GM21717 (cell line): ENCODE measurements around the gene ZNF423.
"Not testable (repeated sequence)": the region's sequence is repeated elsewhere in the genome, so short reads cannot be mapped to it uniquely, and the experiment has no call there.

ENCODE experiments used
- ATAC-seq: cut with Tn5 transposase; IDR thresholded peaks from one replicate; pipeline ENCODE4 v1.9.1; 2021; ENCODE audit warnings: mild to moderate bottlenecking, moderate library complexity; ENCODE audit not compliant: unreplicated experiment

ZNF423 gene

DNA sequence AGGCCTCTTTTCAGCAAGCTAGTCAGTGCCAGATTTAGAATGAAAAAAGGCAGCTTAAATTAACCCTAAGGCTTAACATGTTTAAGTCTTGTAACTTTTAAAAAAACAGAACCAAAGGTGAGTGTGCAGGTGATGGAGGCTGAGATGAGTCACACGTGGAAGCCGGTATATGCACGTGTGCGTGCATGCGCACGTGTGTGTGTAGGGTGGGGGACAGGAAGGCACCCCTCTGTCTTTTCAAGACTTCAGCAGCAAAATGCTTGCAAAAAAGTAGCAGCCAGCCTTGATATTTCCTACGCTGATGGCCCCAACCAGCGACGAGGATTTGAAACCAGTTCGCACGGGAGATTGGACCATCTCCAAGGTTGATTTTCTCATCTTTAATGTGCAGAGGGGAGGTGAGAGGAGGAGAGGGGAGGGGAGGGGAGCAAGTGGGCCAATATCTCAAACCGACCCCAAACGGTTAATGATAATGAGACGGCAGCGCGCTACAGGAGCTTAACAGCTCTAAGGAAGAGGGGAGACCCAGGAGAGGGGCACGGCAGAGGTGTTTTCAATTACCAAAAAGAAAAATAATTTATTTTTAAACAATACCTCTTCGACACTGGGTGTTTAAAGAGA lies 154.7 kb downstream of the ZNF423 start:
- no peak for ATAC-seq

DNA sequence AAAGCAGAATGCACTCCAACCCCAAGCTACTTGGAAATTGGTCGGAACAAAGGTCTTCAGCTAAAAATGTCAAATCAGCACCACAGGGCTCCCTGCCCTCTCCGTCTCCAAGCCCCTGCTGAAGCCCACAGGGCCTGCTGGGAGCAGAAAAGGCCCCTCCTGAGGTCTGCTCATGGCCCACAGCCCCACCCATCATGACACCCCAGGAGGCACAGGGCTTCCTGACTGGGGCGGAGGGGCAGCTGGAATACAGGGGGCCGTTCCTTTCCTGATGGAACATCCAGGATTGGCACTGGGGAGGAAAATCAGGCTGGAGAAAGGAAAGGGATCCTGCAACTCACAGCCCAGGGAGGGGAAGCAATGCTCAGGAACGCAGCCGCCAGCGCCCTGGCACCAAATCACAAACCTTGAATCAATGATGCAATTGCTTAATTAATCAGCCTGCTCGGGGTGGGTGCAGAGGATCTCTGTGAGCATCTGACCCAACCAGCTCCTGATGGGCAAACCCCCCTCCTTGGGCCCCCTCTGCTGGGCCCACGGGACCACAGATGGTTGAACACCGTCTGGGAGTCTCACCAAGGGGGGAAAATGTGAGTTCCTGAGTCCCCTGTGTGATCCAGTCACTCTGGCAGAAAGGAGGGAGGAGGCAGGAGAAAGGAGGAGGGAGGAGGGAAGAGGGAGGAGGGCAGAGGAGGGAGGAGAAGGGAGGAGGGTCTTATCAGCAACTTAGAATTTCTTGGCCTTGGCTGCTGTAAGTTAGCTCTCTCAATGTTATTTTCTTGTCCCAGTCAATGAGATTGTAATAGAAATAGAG lies 155.5 kb downstream of the ZNF423 start:
- no peak for ATAC-seq

DNA sequence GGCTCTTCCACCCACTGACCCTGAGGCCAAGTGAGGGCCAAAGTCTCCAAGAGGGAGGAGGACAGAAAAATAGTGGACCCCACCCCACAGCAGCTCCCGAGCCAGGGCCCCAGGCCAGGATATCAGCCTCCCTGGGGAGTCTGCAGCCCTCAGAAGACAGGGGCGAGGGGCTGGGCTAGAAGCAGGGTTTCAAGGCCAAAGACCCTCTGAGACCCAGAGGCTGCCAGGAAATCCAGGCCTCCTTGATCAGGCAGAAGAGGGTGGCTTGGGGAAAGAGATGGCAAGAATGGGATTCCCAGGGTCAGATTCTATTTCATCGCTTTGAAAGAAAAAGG lies 156.1 kb downstream of the ZNF423 start:
- ATAC-seq, result no peak

DNA sequence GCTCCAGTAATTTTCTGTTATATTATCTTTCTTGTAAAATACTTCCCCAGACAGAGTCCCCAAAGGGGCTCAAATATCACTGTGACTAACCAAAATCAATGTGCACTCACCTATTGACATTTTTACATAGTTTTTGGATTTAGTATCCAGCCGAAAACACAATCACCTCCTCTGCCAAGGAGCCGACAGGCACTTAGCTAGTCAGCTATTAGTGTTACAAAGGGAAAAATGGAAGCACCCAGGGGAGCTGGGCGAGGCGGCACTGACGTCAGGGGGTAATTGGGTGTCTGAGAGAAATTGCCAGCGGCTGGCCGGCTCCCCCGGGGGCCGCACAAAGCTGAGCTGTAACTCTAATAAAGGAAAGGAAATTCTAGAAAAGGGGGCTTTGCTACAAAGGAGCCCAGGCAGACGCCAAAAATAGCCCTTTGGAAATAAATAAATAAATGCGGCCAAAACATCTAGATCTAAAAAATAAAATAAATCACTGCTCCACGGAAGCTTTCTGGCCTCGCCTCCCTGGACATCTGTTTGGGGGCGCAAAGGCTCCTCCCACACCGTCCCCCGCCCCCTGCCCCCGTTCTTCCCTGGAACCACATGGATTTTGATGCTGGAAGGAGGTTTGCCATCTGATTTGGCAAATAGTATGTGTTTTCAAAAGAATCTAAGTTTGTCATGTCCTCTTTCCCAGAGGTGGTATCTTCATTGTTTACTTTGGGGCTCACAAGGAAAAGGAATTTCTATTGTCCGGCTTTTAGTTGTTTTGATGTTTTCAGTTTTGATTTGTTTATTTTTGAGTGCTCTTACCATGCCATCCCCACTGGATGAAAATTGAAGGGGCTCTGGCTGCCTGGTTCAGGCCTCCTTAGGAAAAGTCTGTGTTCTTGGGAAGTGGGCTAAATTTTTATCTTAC lies 156.7 kb downstream of the ZNF423 start:
- ATAC-seq, result no peak

DNA sequence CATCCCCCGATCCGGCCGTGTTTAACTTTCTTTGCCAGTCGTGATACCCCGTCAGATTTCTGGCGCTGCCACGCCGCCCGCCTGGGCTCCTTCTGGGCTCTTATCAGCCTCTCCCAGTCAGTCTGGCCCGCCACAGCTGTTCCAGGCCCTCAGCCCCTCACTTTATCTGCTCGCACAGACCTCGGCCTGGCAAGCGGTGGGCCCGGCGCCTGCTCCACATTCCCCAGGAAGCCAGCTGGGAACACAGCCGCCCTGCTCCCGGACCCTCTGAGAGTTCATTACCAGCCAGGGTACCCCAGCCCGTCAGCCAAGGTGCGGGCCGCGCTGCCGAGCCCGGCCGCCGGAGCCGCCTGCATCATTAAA lies 157.5 kb downstream of the ZNF423 start:
- no peak for ATAC-seq

DNA sequence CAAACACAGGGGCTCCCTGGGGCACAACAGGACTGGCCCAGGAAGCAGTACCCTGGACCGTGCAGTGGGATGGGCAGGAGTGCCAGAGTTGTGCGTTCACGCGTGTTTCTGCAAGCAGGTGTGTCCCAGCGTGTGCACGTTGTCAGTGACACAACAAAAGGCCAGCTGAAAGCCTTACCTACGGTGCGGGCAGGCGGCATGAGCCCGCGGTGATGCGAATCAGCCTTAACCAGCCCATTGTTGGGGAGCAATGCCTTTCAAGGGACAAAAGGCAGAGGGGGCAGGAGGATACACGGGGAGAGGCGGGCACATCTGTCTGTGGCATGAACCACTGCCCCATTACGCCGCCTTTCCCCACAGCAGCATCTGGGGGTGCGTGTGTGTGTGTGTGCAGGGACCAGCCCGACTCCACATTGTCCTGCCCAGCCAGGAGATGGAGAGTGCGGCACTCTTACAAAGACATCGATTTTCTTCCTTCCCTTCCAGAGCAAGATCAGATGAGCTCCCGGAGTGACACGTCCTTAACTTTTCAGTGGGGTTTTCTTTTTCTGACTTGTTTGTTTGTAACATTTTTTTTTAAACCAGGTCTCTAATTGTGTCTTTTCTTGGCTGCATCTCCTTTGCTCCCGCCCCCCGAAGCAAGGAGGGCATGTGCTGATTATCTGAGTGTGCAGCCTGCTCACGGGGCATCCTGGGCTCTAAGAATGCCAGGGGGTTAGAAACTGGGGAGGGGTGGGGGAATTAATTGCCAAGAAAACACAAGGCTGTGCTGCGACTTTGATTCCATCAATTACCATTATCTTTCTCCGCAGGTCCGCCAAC lies 158.1 kb downstream of the ZNF423 start:
- no peak for ATAC-seq

DNA sequence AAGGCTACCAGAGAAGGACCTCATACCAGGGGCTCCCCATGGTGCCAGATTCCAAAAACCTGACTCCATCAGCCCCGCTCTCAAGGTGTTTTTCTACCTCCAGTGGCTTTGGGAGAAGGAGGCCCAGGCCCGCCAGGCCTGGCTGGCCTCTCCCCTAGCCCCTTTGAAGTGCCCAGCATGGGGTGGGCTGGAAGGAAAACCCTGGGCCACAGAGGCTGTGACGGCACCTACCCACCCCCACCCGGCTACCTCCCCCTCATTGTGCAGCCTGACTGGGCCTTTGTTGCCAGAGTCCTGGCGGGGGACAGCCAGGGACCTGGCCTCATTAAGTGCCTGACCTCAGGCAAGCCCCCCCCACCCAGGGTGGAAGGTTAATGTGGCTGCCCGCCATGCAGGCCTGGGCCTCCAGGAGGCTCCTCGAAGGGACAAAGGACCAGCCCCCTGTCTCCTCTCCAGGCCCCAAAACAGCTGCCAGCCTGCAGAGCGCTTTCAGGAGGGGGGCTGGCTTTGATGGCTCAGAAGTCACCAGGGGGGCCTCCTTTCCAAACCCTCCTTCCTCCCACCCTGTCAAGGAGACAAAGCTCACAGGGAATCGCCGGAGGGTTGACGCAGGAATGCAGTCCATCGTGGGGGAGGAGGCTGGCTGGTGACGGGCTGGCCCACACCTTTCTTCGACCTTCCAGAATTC lies 159.4 kb downstream of the ZNF423 start:
- no peak for ATAC-seq

DNA sequence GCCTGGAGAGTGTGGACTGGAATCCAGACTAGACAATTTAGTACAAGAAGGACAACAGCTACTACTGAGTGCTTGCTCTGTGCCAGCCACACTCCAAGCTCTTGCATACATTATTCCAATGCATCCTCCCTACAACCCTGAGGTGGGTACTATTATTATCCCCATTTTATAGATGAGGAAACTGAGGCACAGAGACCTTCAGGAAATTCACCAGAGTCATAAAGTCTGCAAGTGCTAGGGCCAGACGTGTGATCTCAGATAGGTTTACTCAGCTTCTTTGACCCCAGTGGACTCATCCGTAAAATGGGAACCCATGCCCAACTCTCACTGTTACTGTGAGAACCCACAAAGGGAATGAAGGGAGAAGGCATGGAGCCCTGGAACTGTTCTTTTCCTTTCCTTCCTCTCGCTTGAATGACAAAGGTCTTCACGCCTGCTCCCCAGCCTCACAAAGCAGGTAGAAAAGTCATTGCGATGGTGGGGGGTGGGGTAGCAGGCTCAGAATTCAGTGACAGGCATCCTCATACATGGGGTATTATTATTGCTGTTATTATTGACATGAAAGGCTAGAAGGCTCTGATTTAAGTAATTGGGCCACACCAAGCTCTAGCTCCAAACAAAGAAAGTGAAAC lies 160.0 kb downstream of the ZNF423 start:
- no peak for ATAC-seq

DNA sequence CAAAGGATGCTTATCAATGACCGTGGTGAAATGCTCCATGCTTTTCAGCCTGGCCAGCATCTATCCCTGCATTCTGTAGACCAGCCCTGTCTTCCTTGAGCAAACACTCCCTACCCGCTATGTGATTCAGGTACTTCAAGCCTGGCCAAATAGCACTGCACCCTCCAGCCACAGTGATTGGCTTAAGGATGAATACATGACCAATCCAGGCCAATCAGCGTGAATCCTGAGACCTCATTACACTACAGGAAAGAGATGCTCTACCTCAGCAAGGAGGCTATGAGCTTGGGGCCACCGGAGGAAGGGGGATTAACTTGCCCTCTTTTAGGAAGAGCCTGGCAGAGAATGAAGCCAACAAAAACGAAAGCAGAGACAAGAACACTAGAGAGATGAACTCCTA lies 162.5 kb downstream of the ZNF423 start:
- ATAC-seq, result no peak

DNA sequence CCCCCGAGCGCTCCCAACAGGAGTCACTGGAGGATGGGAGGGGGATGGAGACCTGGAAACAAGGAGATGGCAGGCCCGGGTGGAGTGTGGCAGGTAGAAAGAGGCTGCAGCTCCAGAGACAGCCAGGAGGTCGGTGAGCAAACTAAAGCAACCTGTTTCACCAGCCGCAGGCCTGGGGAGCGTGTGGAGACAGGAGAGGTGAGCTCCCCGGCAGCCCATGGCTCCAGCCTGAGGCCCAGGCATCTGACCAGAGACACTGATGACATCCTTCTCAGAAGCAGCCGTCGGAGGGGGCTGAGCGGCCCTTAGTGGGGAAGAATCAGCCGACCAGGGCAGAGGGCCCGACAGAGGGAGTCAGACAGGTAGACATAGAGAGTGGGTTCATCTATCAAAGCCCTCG lies 165.1 kb downstream of the ZNF423 start:
- no peak for ATAC-seq

DNA sequence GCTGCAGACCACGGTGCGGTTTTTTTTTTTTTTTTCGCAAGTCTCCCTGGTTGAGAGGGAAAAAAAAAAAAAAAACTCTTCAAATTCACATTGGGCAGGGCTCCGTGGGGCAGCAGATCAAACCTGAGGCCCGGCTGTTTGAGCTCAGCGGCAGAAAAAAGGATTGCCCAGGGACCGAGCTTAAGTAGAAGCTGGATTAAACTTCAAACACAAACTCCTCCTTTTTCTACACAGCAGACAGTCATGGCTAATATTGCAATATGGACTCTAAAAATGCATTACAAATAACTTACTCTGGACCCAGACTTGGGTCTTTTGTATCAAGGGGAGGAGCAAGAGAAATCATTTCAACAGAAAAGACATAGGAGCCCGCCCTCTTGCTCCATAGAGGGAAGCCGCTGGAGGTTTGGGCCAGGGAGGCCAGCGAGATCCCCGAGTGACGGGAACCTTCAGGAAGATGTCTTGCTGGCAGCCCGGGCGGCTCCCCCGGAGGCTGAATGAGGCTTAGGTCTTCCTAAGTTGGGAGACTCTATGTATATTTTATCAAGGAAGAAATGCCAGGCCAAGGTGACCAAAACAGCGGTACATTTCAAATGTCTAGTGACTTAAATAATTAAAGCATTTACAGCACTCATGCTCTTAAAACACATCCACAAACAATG lies 167.7 kb downstream of the ZNF423 start:
- no peak for ATAC-seq

DNA sequence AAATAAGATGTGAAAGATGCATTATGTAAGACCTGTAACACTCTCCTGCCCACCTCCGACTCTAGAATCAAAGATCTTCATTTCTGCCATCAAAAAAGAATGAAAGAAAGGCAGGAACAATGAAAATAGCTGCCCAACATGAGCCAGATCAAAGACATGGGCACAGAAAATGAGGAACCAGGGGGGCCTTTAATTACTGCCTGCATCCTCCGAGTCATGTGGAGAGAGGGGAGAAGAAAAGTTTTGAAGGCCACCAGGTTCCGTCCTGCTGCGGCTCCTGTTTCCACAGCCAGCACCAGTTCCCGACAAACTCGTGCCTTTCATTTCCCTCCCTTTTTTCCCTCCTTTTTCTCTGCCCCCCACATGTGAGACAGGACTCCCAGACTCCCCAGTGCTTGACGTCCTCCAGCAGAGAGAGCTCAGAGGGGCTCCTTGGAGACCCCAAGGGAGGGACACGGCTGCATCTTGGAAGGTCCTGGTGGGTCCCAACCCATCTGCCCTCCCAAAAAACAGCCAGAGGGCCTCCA lies 168.4 kb downstream of the ZNF423 start:
- no peak for ATAC-seq

DNA sequence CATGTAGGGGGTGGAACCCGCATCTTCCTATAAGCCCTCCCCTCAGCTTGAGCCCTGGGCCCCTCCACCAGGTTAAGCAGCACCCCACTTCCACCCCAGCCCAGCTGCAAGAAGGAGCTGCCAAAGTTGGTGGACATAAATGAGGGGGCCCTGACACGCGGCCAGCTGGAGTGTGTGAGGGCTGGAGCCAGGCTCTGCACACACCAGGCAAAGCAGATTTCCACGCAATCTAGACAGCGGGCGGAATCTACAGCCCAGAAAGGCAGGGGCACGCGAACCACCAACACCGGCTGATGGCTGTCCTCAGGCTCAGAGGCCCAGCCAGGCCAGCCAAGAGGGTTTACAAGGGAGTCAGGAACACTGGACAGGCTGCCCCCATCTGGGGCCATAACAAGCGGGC lies 171.2 kb downstream of the ZNF423 start:
- no peak for ATAC-seq

DNA sequence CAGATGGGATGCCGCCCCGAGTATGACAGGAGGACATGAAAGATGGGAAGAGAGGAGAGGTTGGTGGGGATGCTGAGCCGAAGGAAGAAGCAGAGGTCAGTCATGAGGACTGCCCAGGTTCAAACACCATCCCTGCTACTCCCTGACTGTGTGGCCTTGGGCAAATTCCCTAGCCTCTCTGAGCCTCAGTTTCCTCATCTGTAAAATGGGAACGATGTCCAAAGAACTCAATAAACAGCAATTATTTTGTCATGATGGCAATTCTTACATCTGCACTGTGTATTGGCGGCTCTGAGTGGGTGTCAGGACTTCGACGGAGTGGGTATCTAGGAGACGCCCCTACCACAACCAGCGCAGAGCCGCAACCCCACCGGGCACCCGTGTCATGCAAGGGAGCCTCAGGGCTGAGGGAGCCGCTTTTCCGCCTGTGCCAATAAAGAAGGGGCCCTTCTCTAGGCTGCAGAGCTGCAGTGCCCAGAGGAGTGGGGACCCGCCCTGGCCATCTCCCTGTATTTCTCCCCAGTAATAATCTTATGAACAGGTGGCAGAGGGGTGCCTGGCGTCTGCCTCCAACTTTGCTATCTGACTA lies 173.2 kb downstream of the ZNF423 start:
- no peak for ATAC-seq

DNA sequence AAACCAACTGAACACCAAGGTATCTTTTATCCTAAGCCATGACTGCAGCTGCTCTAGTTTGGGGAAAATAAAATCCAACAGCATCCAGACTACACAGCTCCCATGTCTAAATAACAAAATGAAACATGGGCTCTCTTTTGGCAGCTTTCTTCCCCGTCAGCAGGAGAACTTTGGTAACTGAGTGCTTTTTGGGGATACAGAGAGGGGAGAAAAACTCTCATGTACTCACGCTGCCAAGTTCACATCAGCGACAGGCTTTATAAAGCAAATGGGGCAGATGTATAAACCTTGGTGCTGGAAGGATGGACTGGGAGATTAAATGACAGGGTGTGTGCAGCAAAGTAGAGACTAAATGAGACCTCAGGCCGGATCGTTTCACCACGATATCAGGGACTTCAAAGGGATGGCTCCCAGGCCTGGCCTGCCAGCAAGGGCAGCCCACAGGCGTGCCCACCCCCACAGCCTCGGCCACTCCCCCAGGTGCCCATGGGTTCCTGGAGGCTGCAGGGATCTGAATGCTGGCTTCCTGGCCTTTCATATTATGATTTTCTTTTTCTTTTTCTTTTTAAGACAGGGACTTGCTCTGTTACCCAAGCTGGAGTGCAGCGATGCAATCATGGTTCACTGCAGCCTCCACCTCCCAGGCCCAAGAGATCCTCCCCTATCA lies 174.6 kb downstream of the ZNF423 start:
- no peak for ATAC-seq

DNA sequence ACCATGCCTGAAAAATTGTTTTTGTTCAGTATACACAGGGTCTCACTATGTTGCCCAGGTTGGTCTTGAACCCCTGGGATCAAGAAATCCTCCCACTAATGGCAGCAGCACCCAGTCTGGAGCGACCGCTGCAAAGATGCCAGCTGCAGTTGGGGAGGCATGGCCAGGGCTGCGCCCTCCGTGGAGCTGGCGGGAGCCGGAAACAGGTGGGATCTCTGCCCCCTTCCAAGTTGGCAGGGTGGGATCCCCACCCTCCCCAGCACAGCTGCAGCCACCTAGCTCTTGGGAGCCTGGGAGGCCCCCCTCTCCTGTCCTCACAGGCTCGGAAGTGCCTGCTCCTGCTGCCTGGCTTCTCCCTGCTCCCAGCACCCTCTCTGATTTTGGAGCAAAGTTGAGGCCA lies 176.8 kb downstream of the ZNF423 start:
- no peak for ATAC-seq

DNA sequence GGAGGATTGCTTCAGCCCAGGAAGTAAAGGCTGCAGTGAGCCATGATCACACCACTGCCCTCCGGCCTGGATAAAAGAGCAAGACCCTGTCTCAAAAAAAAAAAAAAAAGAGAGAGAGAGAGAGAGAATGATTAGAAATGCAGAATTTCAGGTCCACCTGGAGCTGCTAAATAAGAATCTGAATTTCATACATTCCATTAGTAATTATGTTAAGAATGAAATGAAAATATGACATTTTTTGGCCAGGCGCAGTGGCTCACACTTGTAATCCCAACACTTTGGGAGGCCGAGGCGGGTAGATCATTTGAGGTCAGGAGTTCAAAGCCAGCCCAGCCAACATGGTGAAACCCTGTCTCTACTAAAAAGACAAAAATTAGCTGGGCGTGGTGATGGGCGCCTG lies 178.3 kb downstream of the ZNF423 start:
- ATAC-seq, result not testable (repeated sequence)

DNA sequence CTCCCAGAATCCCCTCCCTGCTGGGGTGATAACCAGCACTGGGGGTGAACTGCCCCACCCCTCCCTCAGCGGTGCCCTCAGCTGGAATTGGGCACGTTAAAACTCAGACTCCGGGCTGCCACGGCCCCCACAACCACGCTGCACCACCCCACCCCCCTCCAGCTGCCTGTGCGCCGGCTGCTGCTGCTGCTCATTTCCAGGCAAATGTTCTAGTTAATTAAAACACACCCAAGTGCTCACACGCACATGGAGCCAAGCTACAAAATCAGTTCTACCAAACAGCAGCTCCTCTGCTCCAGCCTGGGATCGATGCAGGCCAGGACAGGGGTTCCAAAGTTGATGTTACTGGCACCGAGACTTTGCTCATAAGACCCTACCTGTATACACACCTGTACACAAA lies 180.5 kb downstream of the ZNF423 start:
- no peak for ATAC-seq
